ENCODE measurements around the gene FLACC1.

FLACC1 gene

DNA sequence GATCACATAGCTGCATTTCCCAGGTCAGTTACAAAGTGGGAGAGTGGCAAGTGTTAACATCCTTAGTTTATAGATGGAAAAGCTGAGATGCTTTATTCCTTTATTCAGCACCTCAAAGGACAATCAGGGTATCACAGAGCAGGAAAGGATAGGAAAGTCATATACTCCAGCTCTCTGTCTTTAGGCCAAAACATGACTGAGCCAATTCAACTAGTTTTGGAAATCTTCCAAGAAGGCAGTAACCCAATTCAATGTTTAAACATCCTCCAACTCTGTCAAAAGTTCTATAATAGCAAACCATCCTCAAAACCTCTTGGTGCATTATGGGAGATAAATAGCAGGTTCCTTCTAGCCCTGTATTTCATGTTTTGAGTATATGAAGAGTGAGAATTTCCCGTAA lies 71.6 kb downstream of the FLACC1 start:
- Histone ChIP-seq H3K4me1 (ENCODE audit: low read length) (no peaks in the 10 kb centered on the region), H2AFZ (ENCODE audit: low read length) (no peak overlapping the region), H3K4me3 (ENCODE audit: low read length) (no peak overlapping the region), H3K27me3 (replicated peaks; ENCODE audit: insufficient read depth, low read length) (no peaks in the 10 kb centered on the region), H3K9me3 (replicated peaks; ENCODE audit: insufficient read depth, low read length) (no peaks in the 10 kb centered on the region), H3K79me2 (ENCODE audit: low read length) (peaks cover 2% of the 10 kb centered on the region), H3K9me2 (replicated peaks; ENCODE audit: insufficient read depth, low read length) (no peaks in the 10 kb centered on the region), H3F3A (ENCODE audit: insufficient read depth, low read length) (peaks cover 19% of the 10 kb centered on the region), H4K20me1 (ENCODE audit: insufficient read depth, low read length) (no peaks in the 10 kb centered on the region), H3K27ac (ENCODE audit: low read length) (no peak overlapping the region), H3K36me3 (replicated peaks; ENCODE audit: insufficient read depth, low read length) (peaks cover 51% of the 10 kb centered on the region), H3K4me2 (ENCODE audit: low read depth, low read length) (no peak overlapping the region), H3K9ac (ENCODE audit: low read length) (no peak overlapping the region)
- no peak for DNase-seq
- TF ChIP-seq EZH2phosphoT487 (IDR thresholded peaks at IDR 0.05; ENCODE audit: low read length) (no peak), EZH2 (optimal IDR thresholded peaks at IDR 0.05; ENCODE audit: low read depth, low read length) (no peak)
- TF ChIP-seq, protein P1, sequence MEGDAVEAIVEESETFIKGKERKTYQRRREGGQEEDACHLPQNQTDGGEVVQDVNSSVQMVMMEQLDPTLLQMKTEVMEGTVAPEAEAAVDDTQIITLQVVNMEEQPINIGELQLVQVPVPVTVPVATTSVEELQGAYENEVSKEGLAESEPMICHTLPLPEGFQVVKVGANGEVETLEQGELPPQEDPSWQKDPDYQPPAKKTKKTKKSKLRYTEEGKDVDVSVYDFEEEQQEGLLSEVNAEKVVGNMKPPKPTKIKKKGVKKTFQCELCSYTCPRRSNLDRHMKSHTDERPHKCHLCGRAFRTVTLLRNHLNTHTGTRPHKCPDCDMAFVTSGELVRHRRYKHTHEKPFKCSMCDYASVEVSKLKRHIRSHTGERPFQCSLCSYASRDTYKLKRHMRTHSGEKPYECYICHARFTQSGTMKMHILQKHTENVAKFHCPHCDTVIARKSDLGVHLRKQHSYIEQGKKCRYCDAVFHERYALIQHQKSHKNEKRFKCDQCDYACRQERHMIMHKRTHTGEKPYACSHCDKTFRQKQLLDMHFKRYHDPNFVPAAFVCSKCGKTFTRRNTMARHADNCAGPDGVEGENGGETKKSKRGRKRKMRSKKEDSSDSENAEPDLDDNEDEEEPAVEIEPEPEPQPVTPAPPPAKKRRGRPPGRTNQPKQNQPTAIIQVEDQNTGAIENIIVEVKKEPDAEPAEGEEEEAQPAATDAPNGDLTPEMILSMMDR (IDR thresholded peaks at IDR 0.05; ENCODE audit: low read length): no peak

DNA sequence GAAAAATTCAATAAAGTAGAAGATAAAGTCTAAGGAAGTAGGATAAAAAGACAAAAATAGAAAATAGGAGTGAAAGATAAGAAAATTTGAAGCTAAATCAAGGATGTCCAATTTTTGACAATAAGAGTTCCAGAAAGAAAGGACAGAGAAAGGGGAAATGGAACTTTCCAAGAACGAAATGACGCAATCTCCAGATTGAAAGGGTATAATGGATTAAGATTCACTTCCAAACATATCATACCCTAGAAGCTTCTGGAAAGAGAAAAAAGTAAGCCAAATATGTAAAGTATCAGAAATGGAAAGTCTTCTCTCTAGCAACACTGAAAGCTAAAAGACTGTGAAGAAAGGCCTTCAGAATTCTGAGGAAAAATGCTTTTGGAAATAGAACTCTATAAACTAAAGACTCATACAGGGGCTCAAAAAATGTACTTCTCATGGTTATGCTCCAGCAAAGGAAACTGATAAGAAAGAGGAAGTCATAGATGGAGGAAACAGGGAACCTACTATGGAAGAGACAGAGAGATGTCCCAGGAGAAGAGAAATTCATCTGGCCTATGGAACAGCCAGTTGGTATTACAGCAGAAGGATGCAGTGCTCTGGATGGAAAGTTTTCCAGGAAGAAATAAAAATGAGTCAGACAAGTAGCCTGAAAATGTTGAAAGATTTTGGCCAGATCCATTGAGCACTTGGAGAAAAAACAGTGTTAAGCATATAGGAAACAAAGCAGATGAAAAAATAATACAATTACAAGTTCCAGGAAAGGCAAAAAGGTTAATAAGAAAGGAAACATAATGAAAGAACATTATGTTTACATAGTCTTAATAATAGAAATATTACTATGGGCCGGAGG lies 76.7 kb downstream of the FLACC1 start:
- no peak overlapping the region for H2AFZ ChIP-seq (ENCODE audit: low read length)
- TF ChIP-seq, protein P1 (IDR thresholded peaks at IDR 0.05; ENCODE audit: low read length): no peak
- TF ChIP-seq EZH2phosphoT487 (IDR thresholded peaks at IDR 0.05; ENCODE audit: low read length) (no peak), EZH2 (optimal IDR thresholded peaks at IDR 0.05; ENCODE audit: low read depth, low read length) (no peak)
- no peak for DNase-seq

DNA sequence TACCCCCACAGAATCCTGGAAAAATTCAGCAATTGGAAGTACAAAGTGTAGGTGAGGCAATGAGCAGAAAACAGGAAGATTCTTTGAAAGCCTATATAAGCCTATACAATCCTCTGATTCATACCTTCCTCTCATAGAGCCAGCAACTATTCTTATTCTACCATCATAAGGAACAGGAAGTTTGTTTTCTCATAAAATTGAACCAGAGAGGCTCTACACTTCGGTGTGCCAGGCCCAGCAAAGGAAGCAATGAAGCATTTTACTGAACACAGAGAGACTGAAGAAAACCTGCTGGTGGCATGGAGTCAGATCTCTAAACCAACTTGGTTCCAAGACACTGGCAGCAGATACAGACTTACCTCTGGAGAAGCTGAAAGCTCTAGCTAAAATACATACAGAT lies 78.1 kb downstream of the FLACC1 start:
- no peak overlapping the region for H3K4me3 ChIP-seq (ENCODE audit: low read length)
- no peak overlapping the region for H2AFZ ChIP-seq (ENCODE audit: low read length)
- no peak overlapping the region for H3K4me2 ChIP-seq (ENCODE audit: low read depth, low read length)
- H4K20me1 ChIP-seq (ENCODE audit: insufficient read depth, low read length): 0 out of 2 replicates have a peak, but pooled peaks cover 6% of the 10 kb centered on the region
- H3F3A ChIP-seq (ENCODE audit: insufficient read depth, low read length): 0 out of 2 replicates have a peak, but pooled peaks cover 3% of the 10 kb centered on the region
- H3K9me2 ChIP-seq (replicated peaks; ENCODE audit: insufficient read depth, low read length): no peaks in the 10 kb centered on the region
- no peaks in the 10 kb centered on the region for H3K4me1 ChIP-seq (ENCODE audit: low read length)
- H3K9ac ChIP-seq (ENCODE audit: low read length): no peak overlapping the region
- no peak overlapping the region for H3K27ac ChIP-seq (ENCODE audit: low read length)
- TF ChIP-seq, protein P1 (IDR thresholded peaks at IDR 0.05; ENCODE audit: low read length): no peak
- TF ChIP-seq EZH2 (optimal IDR thresholded peaks at IDR 0.05; ENCODE audit: low read depth, low read length): no peak
- TF ChIP-seq EZH2phosphoT487 (IDR thresholded peaks at IDR 0.05; ENCODE audit: low read length): no peak
- H3K27me3 ChIP-seq (replicated peaks; ENCODE audit: insufficient read depth, low read length): no peaks in the 10 kb centered on the region
- no peaks in the 10 kb centered on the region for H3K9me3 ChIP-seq (replicated peaks; ENCODE audit: insufficient read depth, low read length)
- peaks cover 22% of the 10 kb centered on the region for H3K36me3 ChIP-seq (replicated peaks; ENCODE audit: insufficient read depth, low read length)
- peak; percentile 4 for DNase-seq
- H3K79me2 ChIP-seq (ENCODE audit: low read length): peaks cover 40% of the 10 kb centered on the region

More for the DNA sequence above, 76.7 kb downstream of the FLACC1 start:
- Histone ChIP-seq H3K4me1 (ENCODE audit: low read length) (no peaks in the 10 kb centered on the region), H3K36me3 (replicated peaks; ENCODE audit: insufficient read depth, low read length) (peaks cover 21% of the 10 kb centered on the region), H3K27me3 (replicated peaks; ENCODE audit: insufficient read depth, low read length) (no peaks in the 10 kb centered on the region), H3K4me3 (ENCODE audit: low read length) (no peak overlapping the region), H4K20me1 (ENCODE audit: insufficient read depth, low read length) (0 out of 2 replicates have a peak, but pooled peaks cover 6% of the 10 kb centered on the region), H3K79me2 (ENCODE audit: low read length) (peaks cover 27% of the 10 kb centered on the region), H3K9me2 (replicated peaks; ENCODE audit: insufficient read depth, low read length) (no peaks in the 10 kb centered on the region), H3K9ac (ENCODE audit: low read length) (no peak overlapping the region), H3K4me2 (ENCODE audit: low read depth, low read length) (no peak overlapping the region), H3K9me3 (replicated peaks; ENCODE audit: insufficient read depth, low read length) (no peaks in the 10 kb centered on the region), H3F3A (ENCODE audit: insufficient read depth, low read length) (peaks cover 10% of the 10 kb centered on the region), H3K27ac (ENCODE audit: low read length) (no peak overlapping the region)

Measured in MM.1S (cell line).